GM12878 (cell line): ENCODE results near the gene ELAVL2. TPM values are rescaled to one million over a fixed set of nuclear protein-coding genes. Genes with fewer than 3 reads are reported as not detected.

Experiments
- ATAC-seq: fragments of 200-7000 bp; cut with Tn5 transposase; 3 replicates; pipeline ENCODE4 v1.9.1; 2020; ENCODE audit warnings: mild to moderate bottlenecking, moderate library complexity
- BruUV-seq: library from RNA; stranded (reverse); fragments of 400-500 nt; replicated peaks from 2 replicates; lab custom pipeline; 2021; lab: Mats Ljungman, UMichigan
- CTCF ChIA-PET: fragments of 300-600 bp; sonication (Branson Sonifier 250); formaldehyde crosslinking; extraction: SDS; loops from one replicate; lab custom pipeline; 2021; ENCODE audit warnings: inconsistent platforms; lab: Yijun Ruan, JAX
- POLR2A ChIA-PET: fragments of 350-600 bp; formaldehyde crosslinking; extraction: SDS; loops from one replicate; lab custom pipeline; 2021; ENCODE audit warnings: inconsistent platforms; lab: Charles Lee
- RAD21 ChIA-PET: fragments of 300-600 bp; sonication (Branson Sonifier 250); formaldehyde crosslinking; loops from one replicate; lab custom pipeline; 2023; ENCODE audit warnings: antibody characterized with exemption; ENCODE audit not compliant: unreplicated experiment; lab: Charles Lee
- SMC1A ChIA-PET: fragments of 300-600 bp; sonication (Branson Sonifier 250); formaldehyde crosslinking; loops from one replicate; lab custom pipeline; 2023; ENCODE audit not compliant: unreplicated experiment, uncharacterized antibody; lab: Charles Lee
- DNase-seq: peaks from one replicate; pipeline ENCODE4 v3.0.0-alpha.2; 2011; ENCODE audit warnings: low read depth, low spot score
- FAIRE-seq: peaks from 3 replicates; lab custom pipeline; 2011; peaks lifted over from hg19 to GRCh38; lab: Jason Lieb, UNC
- H2AFZ ChIP-seq: 2 replicates; pipeline ENCODE4 v1.6.0; 2011; ENCODE audit warnings: low read depth, low read length, control low read depth; ENCODE audit not compliant: control insufficient read depth
- H3K27ac ChIP-seq: 2 replicates; pipeline ENCODE4 v1.5.1; 2011; ENCODE audit warnings: control low read depth; ENCODE audit not compliant: control insufficient read depth, insufficient read depth
- H3K27me3 ChIP-seq, 2 experiments: replicated peaks in 1 of 2; 2 replicates each; pipeline versions ENCODE4 v1.6.0 to v1.6.1; 2011; ENCODE audit warnings: low read length in 1 of 2; ENCODE audit not compliant: control insufficient read depth in 2 of 2, insufficient read depth in 2 of 2
- H3K36me3 ChIP-seq, 2 experiments: 2 replicates each; pipeline ENCODE4 v1.5.1; 2011; ENCODE audit warnings: low read length in 1 of 2; ENCODE audit not compliant: control insufficient read depth in 2 of 2, insufficient read depth in 2 of 2
- H3K4me1 ChIP-seq: 2 replicates; pipeline ENCODE4 v1.6.1; 2011; ENCODE audit warnings: mild to moderate bottlenecking, low read length, moderate library complexity, mixed read lengths; ENCODE audit not compliant: control insufficient read depth, insufficient read depth
- H3K4me2 ChIP-seq: 2 replicates; pipeline ENCODE4 v1.6.0; 2011; ENCODE audit warnings: control low read depth; ENCODE audit not compliant: control insufficient read depth, insufficient read depth
- H3K4me3 ChIP-seq: fragments of 200-600 bp; sonication (generic); 2 replicates; pipeline ENCODE4 v1.5.1; 2016
- H3K79me2 ChIP-seq: 2 replicates; pipeline ENCODE4 v1.6.0; 2011; ENCODE audit warnings: low read length; ENCODE audit not compliant: control insufficient read depth, insufficient read depth
- H3K9ac ChIP-seq: 2 replicates; pipeline ENCODE4 v1.8.0; 2011; ENCODE audit warnings: low read length, control low read depth, mixed read lengths; ENCODE audit not compliant: control insufficient read depth, insufficient read depth
- H3K9me3 ChIP-seq: replicated peaks from 3 replicates; pipeline ENCODE4 v1.5.1; 2011; ENCODE audit warnings: mild to moderate bottlenecking, low read length; ENCODE audit not compliant: control insufficient read depth, insufficient read depth
- H4K20me1 ChIP-seq: 2 replicates; pipeline ENCODE4 v1.6.0; 2011; ENCODE audit not compliant: control insufficient read depth, insufficient read depth
- BHLHE40 ChIP-seq, 2 experiments: fragments of 450-650 bp in 1 of 2; IDR thresholded peaks; 2 replicates each; pipeline ENCODE4 v1.6.1; 2011 to 2017; ENCODE audit warnings: low read depth in 2 of 2, borderline replicate concordance in 1 of 2, improper control_type of control experiment in 1 of 2, low read length in 1 of 2, mild to moderate bottlenecking in 1 of 2
- JUNB ChIP-seq: IDR thresholded peaks from 2 replicates; pipeline ENCODE4 v1.6.1; 2016; ENCODE audit warnings: antibody characterized with exemption, mild to moderate bottlenecking
- JUND ChIP-seq: IDR thresholded peaks from 2 replicates; pipeline ENCODE4 v1.6.1; 2012; ENCODE audit warnings: low read depth, mild to moderate bottlenecking, low read length, improper control_type of control experiment, moderate library complexity
- NR2C1 ChIP-seq: fragments of 450-650 bp; IDR thresholded peaks from 2 replicates; pipeline ENCODE4 v1.6.1; 2017; ENCODE audit warnings: antibody characterized with exemption, mild to moderate bottlenecking, moderate library complexity
- RAD21 ChIP-seq: IDR thresholded peaks from 2 replicates; pipeline ENCODE4 v1.6.1; 2011; ENCODE audit warnings: mild to moderate bottlenecking, low read depth, low read length, moderate library complexity; ENCODE audit not compliant: insufficient read depth
- SRF ChIP-seq, 2 experiments: IDR thresholded peaks; 2 replicates each; pipeline ENCODE4 v1.6.1; 2011; ENCODE audit warnings: low read depth in 2 of 2, low read length in 2 of 2, mild to moderate bottlenecking in 1 of 2, moderate library complexity in 1 of 2
- WGBS: methylation state at CpG from one replicate; pipeline ENCODE4 v1.1.6; 2016; ENCODE audit warnings: low lambda C conversion rate; ENCODE audit not compliant: insufficient replicate concordance, insufficient coverage; ENCODE audit errors: missing lambda C conversion rate; 5-methylcytosine and 5-hydroxymethylcytosine counted together
- in situ Hi-C: fragments of 300-500 bp; cut with MboI; formaldehyde crosslinking; loops from 9 replicates; pipeline ENCODE4 v1.14.3; 2018; ENCODE audit warnings: mixed read lengths
- intact Hi-C: fragments of 100-400 bp; cut with micrococcal nuclease; formaldehyde crosslinking; loops from one replicate; pipeline ENCODE4 v1.14.2; 2022; ENCODE audit not compliant: unreplicated experiment
- polyA plus RNA-seq, 11 experiments: library from polyadenylated mRNA; depleted of rRNA in 4 of 11; unstranded in 6 of 11; stranded (reverse) in 5 of 11; fragments of >200 nt; fragmentation: Nextera tagmentation in 4 of 11; fragmentation: Illumina TruSeq in 1 of 11; extraction: Ambion mirVana in 4 of 11; extraction: Trizol in 1 of 11; gene quantifications; 1 replicate in 1 of 11; 2 replicates in 10 of 11; pipeline versions ENCODE4 v1.2.1 to v1.2.3, GENCODE V29; 2011 to 2016; ENCODE audit warnings: inconsistent platforms in 2 of 11, missing spikeins in 2 of 11, low read depth in 1 of 11
- total RNA-seq, 4 experiments: library from RNA; depleted of rRNA in 3 of 4; stranded (reverse); fragments of >200 nt in 3 of 4; fragmentation: Illumina TruSeq in 1 of 4; extraction: Trizol in 1 of 4; gene quantifications; 2 replicates each; pipeline versions ENCODE4 v1.2.1 to v1.2.3, GENCODE V29; 2013 to 2021

The ELAVL2 gene
- total and polyA plus RNA-seq, 10 of the 15 experiments (the other 5 are each of a cell fraction or from before 2014, with no cell fraction given): 0.24 to 2.6 (median 0.76) TPM

GRCh38 chr9:23663125-23663524 lies 162.9 kb downstream of the ELAVL2 start (continued):
- TF ChIP-seq RAD21: no peak
- TF ChIP-seq NR2C1: no peak
- no peak for TF ChIP-seq JUND
- TF ChIP-seq SRF (IDR thresholded peaks at IDR 0.05; ENCODE audit: low read depth in 2 of 2, low read length in 2 of 2): no peak

GRCh38 chr9:23662320-23662719 lies 163.7 kb downstream of the ELAVL2 start:
- ChIA-PET SMC1A (interaction anchor here (0.9 to 2.3 kb wide), 2 partner anchors 40 to 170 kb away, joined by 4 to 10 read pairs; no protein-coding TSS in a partner anchor), CTCF (interaction anchor here (1.5 kb wide), 2 partner anchors 12 to 163 kb away, joined by 3 read pairs; partner anchors contain the start of gene ELAVL2), RAD21 (interaction anchor here (0.8 kb wide), 1 partner anchor 75 kb away, joined by 3 read pairs; no protein-coding TSS in a partner anchor), POLR2A (no interaction called here)
- no peaks in the 10 kb centered on the region for H3K79me2 ChIP-seq
- no peaks in the 10 kb centered on the region; the same call in 2 of the 3 replicates for H3K9me3 ChIP-seq
- BruUV-seq: no TSS peak
- in situ Hi-C loops: no loop called here
- no peak overlapping the region for H3K4me2 ChIP-seq
- intact Hi-C loops: no loop called here
- H3K9ac ChIP-seq: no peak overlapping the region
- no peaks in the 10 kb centered on the region for H3K27me3 ChIP-seq
- H2AFZ ChIP-seq: no peak overlapping the region
- no peaks in the 10 kb centered on the region for H3K4me1 ChIP-seq
- WGBS: 0% methylated on average over 2 of the region's 2 CpGs
- peak; percentile 89 for ATAC-seq
- no peak overlapping the region for H3K27ac ChIP-seq
- no peak for DNase-seq
- H3K36me3 ChIP-seq: no peaks in the 10 kb centered on the region
- H4K20me1 ChIP-seq: no peaks in the 10 kb centered on the region
- FAIRE-seq: no peak
- TF ChIP-seq BHLHE40 (IDR thresholded peaks at IDR 0.05; ENCODE audit: borderline replicate concordance in 1 of 2, low read depth in 2 of 2, low read length in 1 of 2) (peak in 1 of 2 experiments; percentile 15; a peak in 1 of 4 replicates), JUNB (no peak)
- no peak overlapping the region for H3K4me3 ChIP-seq
